Transverse colon (tissue), 4 donors: ENCODE data around the gene PIEZO2.

ENCODE experiments used
- CTCF ChIP-seq, 5 experiments: fragments of 200-600 bp in 3 of 5; fragments of 450-650 bp in 2 of 5; sonication (generic) in 3 of 5; IDR thresholded peaks; 1 replicate in 2 of 5; 2 replicates in 3 of 5; pipeline ENCODE4 v1.5.1; 2016 to 2017; ENCODE audit warnings: antibody characterized with exemption in 5 of 5, inconsistent platforms in 3 of 5, mild to moderate bottlenecking in 2 of 5, moderate library complexity in 1 of 5
- POLR2A ChIP-seq: fragments of 450-650 bp; IDR thresholded peaks from one replicate; pipeline ENCODE4 v1.6.1; 2016; ENCODE audit warnings: antibody characterized with exemption, mild to moderate bottlenecking, moderate library complexity
- POLR2AphosphoS5 ChIP-seq, 3 donors: sonication (generic); formaldehyde crosslinking; IDR thresholded peaks; one replicate each; pipeline ENCODE4 v1.6.1; 2016; ENCODE audit warnings: antibody characterized with exemption in 3 of 3

GRCh38 chr18:10785798-10786197 is 363.6 kb downstream of the PIEZO2 start:
- TF ChIP-seq CTCF (IDR thresholded peaks at IDR 0.05), result no peak
- no peak for TF ChIP-seq POLR2A
- no peak for TF ChIP-seq POLR2AphosphoS5 (IDR thresholded peaks at IDR 0.05)
